AG08396 (cell line): Measurements from ENCODE around the gene CLP1.
A peak's percentile ranks its signal among the peaks of the same experiment; 100 is the strongest.
"Not testable (repeated sequence)": the region's sequence is repeated elsewhere in the genome, so short reads cannot be mapped to it uniquely, and the experiment has no call there.

Experiments used
- DNase-seq: peaks from one replicate; pipeline ENCODE4 v3.0.0; 2012; ENCODE audit warnings: low spot score, mixed read lengths

The CLP1 gene

DNA sequence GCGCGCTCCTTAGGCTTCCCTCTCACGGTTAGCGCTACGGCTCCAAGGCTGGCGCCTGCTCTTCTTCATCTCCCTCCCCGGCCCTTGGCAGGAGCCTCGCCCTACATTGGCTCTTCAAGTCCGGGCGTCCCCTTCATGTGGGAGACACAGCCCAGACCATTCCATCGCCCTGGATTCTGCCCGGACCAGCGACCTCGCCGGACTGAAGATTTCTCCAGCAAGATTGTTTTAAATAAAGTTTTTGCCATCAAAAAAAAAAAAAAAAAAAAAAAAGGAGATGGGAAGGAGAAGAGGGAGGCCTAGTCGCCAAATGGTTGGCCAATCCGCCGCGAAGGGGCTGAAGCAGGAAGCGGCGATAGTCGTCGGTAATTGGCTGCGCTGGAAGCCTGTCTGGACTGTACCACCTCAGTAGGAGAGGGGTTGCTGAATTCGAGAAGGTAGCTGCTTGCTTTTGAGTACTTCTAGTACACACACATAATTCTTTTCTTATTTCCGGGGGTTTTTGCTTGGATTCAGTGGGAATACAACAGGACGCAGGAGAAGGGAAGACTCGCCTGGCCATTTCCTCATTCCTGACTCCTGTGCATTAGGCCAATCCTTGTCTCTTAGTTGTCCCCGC is 9.7 kb downstream of the CLP1 start:
- peak; percentile 96 for DNase-seq

DNA sequence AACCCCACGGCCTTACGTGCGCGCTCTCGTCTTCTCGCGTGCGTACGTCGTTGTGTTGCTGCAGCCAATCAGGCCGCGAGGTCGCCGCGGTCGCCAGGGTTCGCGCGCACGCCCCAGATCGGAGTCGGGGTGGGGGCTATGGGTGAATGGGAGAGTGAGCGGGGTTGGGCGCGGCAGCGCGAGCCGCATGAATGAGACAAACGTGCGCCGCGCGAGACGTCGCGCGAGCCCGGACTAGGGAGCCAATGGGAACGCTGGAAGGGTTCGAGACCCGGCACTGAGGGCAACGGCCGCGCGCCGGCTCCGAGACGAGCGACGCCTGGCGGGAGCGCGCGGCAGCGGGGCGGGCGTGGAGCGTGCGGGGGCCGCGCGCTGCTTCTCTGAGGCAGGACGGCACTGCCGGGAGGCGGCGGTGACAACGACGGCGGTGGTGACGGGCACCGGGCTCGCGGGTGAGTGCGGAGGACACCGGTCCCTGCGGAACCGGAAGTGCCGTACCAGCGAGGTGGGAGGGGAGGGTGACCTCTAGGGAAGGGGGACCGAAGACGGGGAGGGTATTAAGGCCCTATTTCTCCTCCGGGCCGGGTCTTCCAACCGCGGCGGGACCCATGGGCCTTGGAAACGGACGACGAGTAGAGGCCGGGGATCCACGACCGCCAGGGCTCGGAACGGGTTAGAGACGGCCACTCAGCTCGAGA is 10.3 kb downstream of the CLP1 start, which contains the start of gene ZDHHC5:
ZDHHC5 (plus strand) TSS at position 379 of the 698 bp plus-strand sequence. CDS start 4,977 bp downstream, outside the sequence.
- DNase-seq: peak; percentile 99

DNA sequence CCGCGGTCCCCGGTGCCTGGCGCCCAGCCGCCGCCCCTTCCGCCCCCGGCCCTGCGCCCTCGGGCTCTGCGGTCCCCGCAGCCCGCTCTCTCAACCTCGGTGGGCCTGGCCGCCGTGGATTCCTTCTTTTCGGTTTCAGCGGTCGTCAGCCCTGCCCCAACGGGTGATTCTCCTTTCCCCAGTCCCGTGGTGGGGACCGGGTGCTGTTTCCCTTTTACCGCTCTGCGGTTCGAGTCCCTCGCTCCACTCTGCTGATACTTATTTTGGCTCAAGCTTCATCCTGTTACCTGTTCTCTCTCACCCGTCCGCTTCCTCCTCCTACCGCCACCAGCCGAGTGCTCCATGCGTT is 10.8 kb downstream of the CLP1 start:
- peak; percentile 43 for DNase-seq

DNA sequence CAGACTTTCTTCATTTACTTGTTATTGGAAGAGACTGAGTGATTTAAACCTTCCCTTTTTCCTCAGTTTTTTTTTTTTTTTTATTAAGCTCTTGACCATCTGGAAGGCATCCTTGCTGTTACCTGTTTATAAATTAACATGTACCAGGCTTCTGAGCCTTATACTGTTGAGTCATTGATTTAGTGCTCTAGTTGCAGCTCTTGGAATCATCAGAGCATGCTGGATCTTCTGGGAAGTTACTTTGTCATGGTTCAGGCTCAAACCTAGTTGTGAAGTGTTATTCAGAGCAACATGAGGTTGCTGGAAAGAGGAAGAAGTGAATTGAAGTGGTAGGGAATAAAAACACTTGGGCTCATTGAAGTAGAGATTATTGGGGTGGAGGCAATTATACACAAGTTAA is 16.7 kb downstream of the CLP1 start:
- no peak for DNase-seq

DNA sequence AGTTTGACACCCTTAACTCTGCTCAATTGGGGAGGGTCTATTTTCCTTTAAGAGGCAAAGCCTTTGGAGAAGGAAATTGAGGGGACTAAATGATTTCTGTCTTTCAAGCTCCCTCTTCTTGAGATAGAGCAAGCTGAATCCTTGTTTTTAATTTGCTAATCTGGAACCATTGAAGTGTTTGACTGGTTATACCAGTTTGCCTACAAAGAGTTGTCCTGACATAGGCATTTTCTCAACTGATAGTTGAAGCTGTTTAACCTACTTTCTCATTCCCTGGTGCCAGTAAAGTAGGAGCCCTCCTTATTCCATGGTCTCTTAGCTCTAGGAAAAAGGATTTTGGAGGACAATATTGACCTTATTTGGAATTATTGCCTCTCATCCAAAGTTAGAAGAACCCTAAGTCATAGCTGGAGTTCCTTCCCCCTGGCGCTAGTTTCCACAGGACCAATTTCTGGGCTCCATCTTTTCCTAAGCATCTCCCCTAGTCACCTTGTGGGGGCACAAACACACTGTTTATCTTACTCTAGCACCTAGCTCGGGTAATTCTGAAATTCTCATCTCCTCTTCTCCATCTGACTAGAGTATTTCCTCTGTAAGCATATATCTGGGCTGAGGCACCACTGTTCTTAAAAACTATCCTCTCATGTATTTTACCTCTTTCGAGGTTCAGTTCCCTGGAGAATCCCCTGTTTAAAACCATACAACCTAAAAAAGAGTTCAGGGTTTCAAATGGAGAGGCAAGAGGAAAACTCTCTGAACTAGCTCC is 17.8 kb downstream of the CLP1 start:
- no peak for DNase-seq

DNA sequence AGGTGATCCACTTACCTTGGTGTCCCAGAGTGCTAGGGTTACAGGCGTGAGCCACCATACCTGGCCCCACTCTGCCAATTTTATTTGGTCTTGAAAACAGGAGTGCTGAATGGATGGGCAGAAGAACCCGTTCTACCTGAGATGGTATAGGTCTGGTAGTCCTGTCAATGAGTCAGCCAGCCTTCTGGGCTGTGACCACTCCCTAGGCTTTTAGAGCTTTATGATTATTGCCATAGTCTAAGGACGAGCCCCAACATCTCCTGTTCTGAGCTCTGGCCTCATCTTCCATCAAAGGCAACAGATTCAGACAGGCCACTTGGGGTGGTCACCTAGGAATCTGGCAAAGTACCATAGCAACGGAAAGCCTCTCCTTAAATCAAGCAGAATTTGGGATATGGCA is 21.8 kb downstream of the CLP1 start:
- no peak for DNase-seq

- no peak for DNase-seq
These were observed 23.0 kb downstream of the CLP1 start for GRCh38 chr11:57680552-57680874.

DNA sequence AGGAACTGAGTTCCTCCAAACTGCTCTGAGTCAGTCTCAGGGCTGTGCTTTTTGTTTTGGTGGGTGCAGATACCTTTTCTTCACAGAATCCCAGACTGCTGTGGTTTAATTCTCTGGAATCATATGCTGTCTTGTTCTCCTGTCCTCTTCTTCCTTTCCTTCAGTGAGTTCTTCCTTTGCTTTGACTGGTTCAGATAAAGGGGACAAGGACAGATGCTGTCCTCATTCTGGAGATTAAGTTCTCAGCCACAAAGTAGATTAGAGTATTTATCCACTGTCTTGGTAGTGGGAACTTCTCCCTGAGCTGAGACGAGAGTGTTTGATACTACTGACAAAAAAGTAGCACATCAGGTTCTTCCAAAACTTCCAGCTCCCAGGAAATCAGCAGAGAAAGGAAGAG is 23.6 kb downstream of the CLP1 start:
- DNase-seq: no peak

GRCh38 chr11:57690474-57690873 is 32.9 kb downstream of the CLP1 start:
- DNase-seq: not testable (repeated sequence)

DNA sequence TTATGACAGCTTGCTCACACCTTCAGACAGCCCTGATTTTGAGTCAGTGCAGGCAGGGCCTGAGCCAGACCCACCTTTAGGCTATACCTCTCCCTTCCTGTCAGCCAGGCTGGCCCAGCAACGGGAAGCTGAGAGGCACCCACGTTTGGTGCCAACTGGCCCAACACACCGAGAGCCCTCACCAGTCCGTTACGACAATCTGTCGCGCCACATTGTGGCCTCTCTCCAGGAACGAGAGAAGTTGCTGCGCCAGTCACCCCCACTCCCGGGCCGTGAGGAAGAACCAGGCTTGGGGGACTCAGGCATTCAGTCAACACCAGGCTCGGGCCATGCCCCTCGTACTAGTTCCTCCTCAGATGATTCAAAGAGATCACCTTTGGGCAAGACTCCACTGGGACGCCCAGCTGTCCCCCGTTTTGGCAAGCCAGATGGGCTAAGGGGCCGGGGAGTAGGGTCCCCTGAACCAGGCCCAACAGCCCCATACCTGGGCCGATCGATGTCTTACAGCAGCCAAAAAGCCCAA is 41.3 kb downstream of the CLP1 start:
- DNase-seq: no peak

- DNase-seq: no peak
These were observed 42.3 kb downstream of the CLP1 start for GRCh38 chr11:57699813-57700212.

- no peak for DNase-seq
These were observed 42.9 kb downstream of the CLP1 start for GRCh38 chr11:57700425-57700824.

- no peak for DNase-seq
These were observed 45.8 kb downstream of the CLP1 start for GRCh38 chr11:57703341-57703740.

DNA sequence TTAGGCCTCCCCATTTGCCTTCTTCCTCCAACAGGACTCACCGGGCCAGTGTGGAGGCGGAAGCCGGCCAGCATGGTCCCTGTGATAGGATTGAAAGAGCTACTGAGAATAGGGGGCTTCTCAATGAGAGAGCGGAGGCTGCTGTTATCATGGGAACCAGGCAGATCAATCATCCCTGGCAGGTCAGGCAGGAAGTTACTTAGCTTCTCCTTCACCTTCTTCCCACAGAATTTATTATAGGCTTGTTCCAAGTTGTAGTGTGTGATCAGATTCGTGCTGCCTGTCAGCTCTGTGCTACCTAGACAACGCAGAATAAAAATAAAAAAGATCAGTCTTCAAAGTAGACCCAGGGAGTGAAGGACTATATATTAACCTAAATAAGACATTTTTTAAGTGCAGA is 47.4 kb downstream of the CLP1 start:
- no peak for DNase-seq

GRCh38 chr11:57705432-57705831 is 47.9 kb downstream of the CLP1 start:
- DNase-seq: not testable (repeated sequence)

DNA sequence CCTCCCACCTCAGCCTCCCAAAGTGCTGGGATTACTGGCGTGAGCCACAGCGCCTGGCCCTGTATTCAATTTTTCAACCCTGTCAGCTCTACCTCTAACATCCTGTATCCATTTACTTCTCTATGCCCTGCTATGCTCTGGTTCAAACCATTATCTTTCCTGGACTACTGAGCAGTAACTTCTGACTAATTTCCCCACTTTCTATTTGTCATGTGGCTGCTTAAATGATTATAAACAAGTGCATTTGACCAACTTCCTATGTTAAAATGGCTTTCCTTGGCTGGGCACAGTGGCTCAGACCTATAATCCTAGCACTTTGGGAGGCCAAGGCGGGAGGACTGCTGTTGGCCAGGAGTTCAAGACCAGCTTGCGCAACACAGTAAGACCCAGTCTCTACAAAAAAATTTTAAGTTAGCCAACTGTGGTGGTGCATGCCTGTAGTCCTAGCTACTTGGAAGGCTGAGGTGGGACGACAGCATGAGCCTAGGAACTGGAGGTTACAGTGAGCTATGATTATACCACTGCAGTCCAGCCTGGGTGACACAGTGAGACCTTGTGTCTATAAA is 52.3 kb downstream of the CLP1 start:
- DNase-seq: no peak
